Measurements from ENCODE around the gene FAM110A. TPM values are rescaled to one million over a fixed set of nuclear protein-coding genes. Genes with fewer than 3 reads are reported as not detected.

FAM110A gene
- total and polyA plus RNA-seq, 4 experiments from 2014 or later: 8.1 to 21.7 (median 17.6) TPM

DNA sequence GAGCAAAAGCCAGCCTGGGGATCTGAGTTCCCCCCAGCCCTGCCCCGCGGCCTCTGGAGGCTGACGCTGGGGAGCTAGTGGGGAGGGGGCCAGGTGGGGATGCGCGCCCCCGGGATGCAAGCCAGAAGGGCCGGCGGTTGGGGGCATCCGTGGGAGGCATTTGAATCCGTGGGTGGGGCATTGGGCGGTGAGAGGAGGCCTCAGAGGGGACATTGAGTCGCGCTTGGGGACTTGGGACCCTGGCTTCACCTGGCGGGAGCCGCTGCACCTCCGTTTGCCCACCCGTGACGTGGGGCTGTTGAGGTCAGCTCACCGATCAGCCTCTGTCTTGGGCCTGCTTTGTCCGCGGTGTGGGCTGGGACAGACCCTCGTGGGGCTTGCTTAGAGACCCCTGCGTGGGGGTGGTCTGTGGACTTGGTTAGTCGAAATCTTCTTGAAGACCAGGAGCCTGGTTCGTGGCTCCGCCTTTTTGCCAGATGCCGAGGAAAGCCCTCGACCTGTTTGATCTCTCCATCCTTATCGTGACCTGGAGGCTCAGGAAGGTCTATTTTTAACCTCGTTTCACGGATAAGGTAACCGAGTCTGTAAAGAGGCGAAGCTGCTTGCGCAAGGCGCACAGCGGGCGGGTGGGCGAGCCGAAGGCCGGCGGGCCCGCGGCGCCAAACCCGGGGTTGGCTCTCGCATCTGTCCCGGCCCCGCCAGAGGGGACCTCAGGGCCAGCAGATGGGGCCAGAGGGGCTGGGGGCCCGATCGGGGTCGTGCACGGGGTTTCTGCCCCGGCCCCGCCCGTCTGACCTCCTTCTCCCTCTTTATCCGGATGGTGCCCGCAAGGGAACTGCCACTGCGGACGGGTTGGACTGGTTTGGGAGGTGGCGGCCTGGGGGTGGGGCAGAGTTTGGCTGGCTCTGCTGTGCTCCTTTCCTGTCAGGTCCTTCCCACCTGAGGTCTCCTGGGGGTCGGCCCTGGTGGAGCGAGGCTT, 8.3 kb downstream of the FAM110A start:
- DNase-seq: no peak
- intact Hi-C loops (cut with micrococcal nuclease): loop anchor here (10.0 kb wide), 2 partner anchors 553 to 623 kb away; partner anchors contain the start of genes FKBP1A and NSFL1C
- H3K4me1 ChIP-seq (ENCODE audit: insufficient read depth, low read length): peaks cover 64% of the 10 kb centered on the region
- Mint-ChIP-seq H3K27me3 (no peaks in the 10 kb centered on the region), H3K4me3 (peak overlapping the region; percentile 42 to 73 (median 65)), H3K9me3 (no peaks in the 10 kb centered on the region), H3K27ac (peak overlapping the region in 2 of 7 donors; percentile 51 to 83), H3K4me1 (peaks cover 25 to 73% (median 47%) of the 10 kb centered on the region in 4 donors), H3K36me3 (peaks cover 4 to 11% of the 10 kb centered on the region in 2 donors)
- H3K4me3 ChIP-seq (ENCODE audit: low read length in 2 of 2): peak overlapping the region in 1 of 2 donors; percentile 43
- CTCF ChIA-PET (ENCODE audit: partially characterized antibody): interaction anchor here (1.1 kb wide), 1 partner anchor 9 kb away, joined by 3 read pairs; no protein-coding TSS in a partner anchor
- no peaks in the 10 kb centered on the region for H3K36me3 ChIP-seq (ENCODE audit: insufficient read depth, low read length)
- H3K27ac ChIP-seq (ENCODE audit: low read depth, low read length): peak overlapping the region; percentile 14
- POLR2A ChIA-PET (ENCODE audit: partially characterized antibody): interaction anchor here (1.0 kb wide), 2 partner anchors 8 to 10 kb away, joined by 3 read pairs; partner anchors contain the start of gene FAM110A
- no peaks in the 10 kb centered on the region for H3K9me3 ChIP-seq (ENCODE audit: control insufficient read depth in 1 of 2, low read length in 2 of 2)
- H3K27me3 ChIP-seq (ENCODE audit: insufficient read depth, low read length): no peaks in the 10 kb centered on the region

DNA sequence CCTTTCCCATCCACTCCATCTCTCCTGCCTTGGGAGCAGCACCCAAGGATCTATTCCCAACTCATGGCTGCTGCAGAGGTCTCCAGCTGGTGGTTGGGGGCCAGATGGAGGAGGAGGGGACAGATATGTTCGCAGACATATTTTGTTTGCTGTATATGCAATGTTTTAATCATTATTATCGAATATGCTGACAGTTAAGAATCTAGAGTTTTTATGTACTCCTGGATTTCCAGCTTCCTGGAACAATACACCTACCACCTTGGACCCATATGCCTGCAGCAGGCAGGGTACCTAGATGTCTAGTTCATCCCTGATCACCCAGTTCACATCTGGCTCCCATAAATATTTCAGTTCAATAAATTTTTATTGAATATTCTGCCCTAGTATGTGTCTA, 9.0 kb downstream of the FAM110A start:
- peaks cover 4 to 12% of the 10 kb centered on the region in 2 donors for H3K36me3 Mint-ChIP-seq
- CTCF ChIA-PET (ENCODE audit: partially characterized antibody): interaction anchor here (2.0 kb wide), 1 partner anchor 10 kb away, joined by 16 read pairs; the partner anchor contains the start of gene FAM110A
- intact Hi-C loops (cut with micrococcal nuclease): loop anchor here (10.0 kb wide), 2 partner anchors 552 to 622 kb away; partner anchors contain the start of genes FKBP1A and NSFL1C
- peak overlapping the region in 2 of 8 donors; percentile 33 to 46 for H3K4me3 Mint-ChIP-seq
- Histone ChIP-seq H3K27me3 (ENCODE audit: insufficient read depth, low read length) (no peaks in the 10 kb centered on the region), H3K4me1 (ENCODE audit: insufficient read depth, low read length) (peaks cover 65% of the 10 kb centered on the region), H3K4me3 (ENCODE audit: low read length in 2 of 2) (no peak overlapping the region), H3K9me3 (ENCODE audit: control insufficient read depth in 1 of 2, low read length in 2 of 2) (no peaks in the 10 kb centered on the region), H3K27ac (ENCODE audit: low read depth, low read length) (no peak overlapping the region), H3K36me3 (ENCODE audit: insufficient read depth, low read length) (no peaks in the 10 kb centered on the region)
- H3K4me1 Mint-ChIP-seq: peaks cover 27 to 75% (median 49%) of the 10 kb centered on the region in 4 donors
- no peaks in the 10 kb centered on the region for H3K27me3 Mint-ChIP-seq
- no peak for DNase-seq
- peak overlapping the region in 3 of 7 donors; percentile 37 to 72 (median 55) for H3K27ac Mint-ChIP-seq
- H3K9me3 Mint-ChIP-seq: no peaks in the 10 kb centered on the region
- POLR2A ChIA-PET (ENCODE audit: partially characterized antibody): interaction anchor here (1.0 to 6.5 kb wide), 2 partner anchors 9 kb away, joined by 3 to 130 read pairs; partner anchors contain the start of gene FAM110A

DNA sequence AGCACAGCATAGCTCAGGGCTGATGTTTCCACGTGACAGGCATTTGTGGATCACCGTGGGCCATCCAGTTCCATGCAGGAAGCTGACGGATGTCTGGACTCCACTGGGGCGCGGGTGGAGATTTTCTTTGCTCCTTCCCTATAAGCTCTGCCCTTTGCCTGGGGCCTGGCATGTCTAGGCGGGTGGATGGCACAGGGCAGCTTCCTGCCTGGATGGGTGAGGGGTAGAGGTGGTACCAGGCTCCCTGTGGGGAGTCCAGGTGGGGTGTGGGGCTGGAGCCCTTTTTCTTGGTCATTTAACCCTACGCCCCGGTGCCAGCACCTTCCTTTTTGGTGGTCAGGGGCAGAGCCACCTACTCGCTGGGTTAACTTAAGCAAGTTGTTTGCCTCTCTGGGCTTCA, 10.4 kb downstream of the FAM110A start:
- CTCF ChIA-PET (ENCODE audit: partially characterized antibody): interaction anchor here (2.0 kb wide), 1 partner anchor 11 kb away, joined by 16 read pairs; the partner anchor contains the start of gene FAM110A
- peak overlapping the region in 6 of 8 donors; percentile 87 to 93 (median 90) for H3K4me3 Mint-ChIP-seq

DNA sequence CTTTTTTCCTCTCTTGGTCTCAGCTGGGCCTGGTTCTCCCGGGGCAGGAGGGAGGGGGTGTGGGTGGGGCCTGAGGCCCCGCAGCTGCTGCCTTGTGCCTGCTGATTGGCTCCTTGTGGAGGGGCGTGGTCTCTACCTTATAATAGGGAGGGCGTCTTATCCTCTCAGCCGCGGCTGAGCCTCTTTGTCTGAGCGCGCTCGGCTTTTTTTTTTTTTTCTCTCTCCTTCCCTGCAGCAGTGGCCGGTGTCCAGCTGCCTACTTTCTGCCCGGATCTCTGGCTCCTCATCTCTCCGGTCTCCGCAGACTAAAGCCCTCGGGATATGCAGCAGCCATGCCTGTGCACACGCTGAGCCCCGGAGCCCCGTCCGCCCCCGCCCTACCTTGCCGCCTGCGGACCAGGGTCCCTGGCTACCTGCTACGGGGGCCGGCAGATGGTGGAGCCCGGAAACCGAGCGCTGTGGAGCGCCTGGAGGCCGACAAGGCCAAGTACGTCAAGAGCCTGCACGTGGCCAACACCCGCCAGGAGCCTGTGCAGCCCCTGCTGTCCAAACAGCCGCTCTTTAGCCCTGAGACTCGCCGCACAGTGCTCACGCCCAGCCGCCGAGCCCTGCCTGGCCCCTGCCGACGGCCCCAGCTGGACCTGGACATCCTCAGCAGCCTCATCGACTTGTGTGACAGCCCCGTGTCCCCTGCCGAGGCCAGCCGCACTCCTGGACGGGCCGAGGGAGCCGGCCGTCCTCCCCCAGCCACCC, 11.1 kb downstream of the FAM110A start:
- Histone ChIP-seq H3K27me3 (ENCODE audit: insufficient read depth, low read length) (no peaks in the 10 kb centered on the region), H3K27ac (ENCODE audit: low read depth, low read length) (peak overlapping the region; percentile 70), H3K4me3 (ENCODE audit: low read length in 2 of 2) (peak overlapping the region; percentile 67 to 74), H3K36me3 (ENCODE audit: insufficient read depth, low read length) (no peaks in the 10 kb centered on the region), H3K9me3 (ENCODE audit: control insufficient read depth in 1 of 2, low read length in 2 of 2) (no peaks in the 10 kb centered on the region), H3K4me1 (ENCODE audit: insufficient read depth, low read length) (peaks cover 68% of the 10 kb centered on the region)
- peak; percentile 81 to 96 (median 86) for DNase-seq
- peaks cover 27 to 62% (median 45%) of the 10 kb centered on the region in 4 donors for H3K4me1 Mint-ChIP-seq
- intact Hi-C loops (cut with micrococcal nuclease): loop anchor here (1.0 to 10.0 kb wide), 3 partner anchors 11 to 620 kb away; partner anchors contain the start of genes FAM110A, FKBP1A and NSFL1C
- H3K27ac Mint-ChIP-seq: peak overlapping the region; percentile 70 to 89 (median 83)
- H3K9me3 Mint-ChIP-seq: no peaks in the 10 kb centered on the region
- CTCF ChIA-PET (ENCODE audit: partially characterized antibody): interaction anchor here (1.0 to 2.0 kb wide), 2 partner anchors 11 to 12 kb away, joined by 7 to 16 read pairs; partner anchors contain the start of gene FAM110A
- H3K36me3 Mint-ChIP-seq: peaks cover 0 to 11% of the 10 kb centered on the region in 2 donors
- H3K4me3 Mint-ChIP-seq: peak overlapping the region; percentile 87 to 93 (median 90)
- no peaks in the 10 kb centered on the region for H3K27me3 Mint-ChIP-seq
- POLR2A ChIA-PET (ENCODE audit: partially characterized antibody): interaction anchor here (0.6 to 6.5 kb wide), 5 partner anchors 9 to 274 kb away, joined by 3 to 130 read pairs (median 7); partner anchors contain the start of genes FAM110A and PSMF1

More for the DNA sequence above, 10.4 kb downstream of the FAM110A start:
- no peaks in the 10 kb centered on the region for H3K36me3 ChIP-seq (ENCODE audit: insufficient read depth, low read length)
- peak in 1 of 5 donors; percentile 41 for DNase-seq
- intact Hi-C loops (cut with micrococcal nuclease): loop anchor here (1.0 to 10.0 kb wide), 3 partner anchors 11 to 621 kb away; partner anchors contain the start of genes FAM110A, FKBP1A and NSFL1C
- Mint-ChIP-seq H3K27ac (peak overlapping the region; percentile 70 to 89 (median 83)), H3K36me3 (peaks cover 0 to 11% of the 10 kb centered on the region in 2 donors), H3K9me3 (no peaks in the 10 kb centered on the region), H3K4me1 (peaks cover 27 to 68% (median 48%) of the 10 kb centered on the region in 4 donors), H3K27me3 (no peaks in the 10 kb centered on the region)
- peak overlapping the region in 1 of 2 donors; percentile 74 for H3K4me3 ChIP-seq (ENCODE audit: low read length in 2 of 2)
- no peaks in the 10 kb centered on the region for H3K27me3 ChIP-seq (ENCODE audit: insufficient read depth, low read length)
- H3K9me3 ChIP-seq (ENCODE audit: control insufficient read depth in 1 of 2, low read length in 2 of 2): no peaks in the 10 kb centered on the region
- POLR2A ChIA-PET (ENCODE audit: partially characterized antibody): interaction anchor here (1.0 to 6.5 kb wide), 3 partner anchors 10 to 275 kb away, joined by 3 to 130 read pairs (median 7); partner anchors contain the start of genes FAM110A and PSMF1
- H3K27ac ChIP-seq (ENCODE audit: low read depth, low read length): peak overlapping the region; percentile 70
- H3K4me1 ChIP-seq (ENCODE audit: insufficient read depth, low read length): peaks cover 68% of the 10 kb centered on the region

DNA sequence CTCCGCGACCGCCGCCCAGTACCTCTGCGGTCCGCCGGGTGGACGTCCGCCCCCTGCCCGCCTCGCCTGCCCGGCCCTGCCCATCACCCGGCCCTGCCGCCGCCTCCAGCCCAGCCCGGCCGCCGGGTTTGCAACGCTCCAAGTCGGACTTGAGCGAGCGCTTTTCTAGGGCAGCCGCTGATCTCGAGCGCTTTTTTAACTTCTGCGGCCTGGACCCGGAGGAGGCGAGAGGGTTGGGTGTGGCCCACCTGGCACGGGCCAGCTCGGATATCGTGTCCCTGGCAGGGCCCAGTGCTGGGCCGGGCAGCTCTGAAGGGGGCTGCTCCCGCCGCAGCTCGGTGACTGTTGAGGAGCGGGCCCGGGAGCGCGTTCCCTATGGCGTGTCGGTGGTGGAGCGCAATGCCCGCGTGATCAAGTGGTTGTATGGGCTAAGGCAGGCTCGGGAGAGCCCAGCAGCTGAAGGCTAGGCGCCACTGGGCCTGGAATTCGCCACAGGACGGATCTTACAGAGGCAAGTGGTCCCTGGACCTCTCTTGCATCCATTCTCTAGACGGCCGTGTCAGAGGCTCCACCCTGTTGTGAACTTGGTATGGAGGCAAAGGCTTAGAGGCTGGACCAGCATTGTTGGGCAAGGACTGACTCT, 11.8 kb downstream of the FAM110A start:
- intact Hi-C loops (cut with micrococcal nuclease): loop anchor here (10.0 kb wide), 2 partner anchors 549 to 619 kb away; partner anchors contain the start of genes FKBP1A and NSFL1C
- Mint-ChIP-seq H3K36me3 (peaks cover under 1 to 11% of the 10 kb centered on the region in 2 donors), H3K9me3 (no peaks in the 10 kb centered on the region), H3K4me1 (peaks cover 28 to 63% (median 44%) of the 10 kb centered on the region in 4 donors), H3K27ac (peak overlapping the region; percentile 91 to 98 (median 95)), H3K4me3 (peak overlapping the region; percentile 86 to 96 (median 89)), H3K27me3 (no peaks in the 10 kb centered on the region)
- Histone ChIP-seq H3K27me3 (ENCODE audit: insufficient read depth, low read length) (no peaks in the 10 kb centered on the region), H3K4me1 (ENCODE audit: insufficient read depth, low read length) (peaks cover 70% of the 10 kb centered on the region), H3K36me3 (ENCODE audit: insufficient read depth, low read length) (no peaks in the 10 kb centered on the region), H3K27ac (ENCODE audit: low read depth, low read length) (peak overlapping the region; percentile 70), H3K4me3 (ENCODE audit: low read length in 2 of 2) (peak overlapping the region; percentile 67 to 74), H3K9me3 (ENCODE audit: control insufficient read depth in 1 of 2, low read length in 2 of 2) (no peaks in the 10 kb centered on the region)
- no peak for DNase-seq
- POLR2A ChIA-PET (ENCODE audit: partially characterized antibody): interaction anchor here (0.6 to 6.5 kb wide), 3 partner anchors 11 to 68 kb away, joined by 3 to 130 read pairs (median 12); partner anchors contain the start of gene FAM110A
- CTCF ChIA-PET (ENCODE audit: partially characterized antibody): interaction anchor here (1.0 kb wide), 1 partner anchor 12 kb away, joined by 7 read pairs; the partner anchor contains the start of gene FAM110A

Data from CD4-positive, alpha-beta memory T cell (primary cell).